GM13977 (cell line): ENCODE results near the gene CASTOR1.

Source experiments
- DNase-seq: peaks from one replicate; pipeline ENCODE4 v3.0.0; 2012; ENCODE audit warnings: low spot score
- CTCF ChIP-seq: IDR thresholded peaks from 2 replicates; pipeline ENCODE4 v1.5.1; 2012; ENCODE audit warnings: mild to moderate bottlenecking, control low read depth; ENCODE audit not compliant: insufficient read depth; ENCODE audit errors: extremely low read depth, missing control alignments
- in situ Hi-C: fragments of 300-500 bp; cut with MboI; formaldehyde crosslinking; loops from one replicate; pipeline ENCODE4 v1.12.0; 2022; ENCODE audit warnings: low sequenced_read_pairs, low pct_unique_long_range_greater_than_20kb, mixed read lengths, inconsistent platforms; ENCODE audit not compliant: unreplicated experiment

CASTOR1 gene

DNA sequence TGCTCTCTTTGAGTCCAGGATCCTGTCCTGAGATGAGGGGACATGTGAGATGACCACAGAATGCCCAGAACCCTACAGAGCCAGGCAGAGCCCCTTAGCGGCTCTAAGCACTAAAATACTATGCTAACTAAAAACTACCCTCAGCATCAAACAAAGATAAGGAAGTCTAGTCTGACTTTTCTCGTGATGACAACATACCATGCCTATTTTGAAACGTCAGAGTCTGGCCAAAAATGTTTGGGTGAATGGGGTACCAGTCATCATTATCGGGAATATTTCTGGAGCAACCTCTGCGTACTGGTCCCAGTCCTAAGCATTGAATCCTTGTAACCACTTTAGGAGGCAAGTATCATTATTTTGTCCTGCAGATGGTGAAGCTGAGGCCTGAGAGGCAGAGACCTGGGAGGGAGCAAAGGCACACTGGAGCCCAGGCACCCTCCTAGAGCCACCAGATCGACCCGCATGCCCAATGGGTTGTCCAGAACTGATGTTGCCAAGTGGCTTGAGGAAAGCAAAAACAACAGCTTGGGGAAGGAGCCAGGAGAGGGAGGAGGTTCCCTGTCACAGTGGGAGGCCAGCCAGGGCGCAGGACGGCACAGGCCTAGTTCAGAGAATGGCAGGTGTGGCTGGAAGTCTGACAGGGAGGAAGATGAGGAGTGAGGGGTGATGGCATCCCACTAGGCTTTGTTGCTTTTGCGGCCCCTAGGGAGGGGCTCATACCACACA lies 15.4 kb downstream of the CASTOR1 start:
- in situ Hi-C loops = no loop called here
- no peak for DNase-seq
- no peak for TF ChIP-seq CTCF

DNA sequence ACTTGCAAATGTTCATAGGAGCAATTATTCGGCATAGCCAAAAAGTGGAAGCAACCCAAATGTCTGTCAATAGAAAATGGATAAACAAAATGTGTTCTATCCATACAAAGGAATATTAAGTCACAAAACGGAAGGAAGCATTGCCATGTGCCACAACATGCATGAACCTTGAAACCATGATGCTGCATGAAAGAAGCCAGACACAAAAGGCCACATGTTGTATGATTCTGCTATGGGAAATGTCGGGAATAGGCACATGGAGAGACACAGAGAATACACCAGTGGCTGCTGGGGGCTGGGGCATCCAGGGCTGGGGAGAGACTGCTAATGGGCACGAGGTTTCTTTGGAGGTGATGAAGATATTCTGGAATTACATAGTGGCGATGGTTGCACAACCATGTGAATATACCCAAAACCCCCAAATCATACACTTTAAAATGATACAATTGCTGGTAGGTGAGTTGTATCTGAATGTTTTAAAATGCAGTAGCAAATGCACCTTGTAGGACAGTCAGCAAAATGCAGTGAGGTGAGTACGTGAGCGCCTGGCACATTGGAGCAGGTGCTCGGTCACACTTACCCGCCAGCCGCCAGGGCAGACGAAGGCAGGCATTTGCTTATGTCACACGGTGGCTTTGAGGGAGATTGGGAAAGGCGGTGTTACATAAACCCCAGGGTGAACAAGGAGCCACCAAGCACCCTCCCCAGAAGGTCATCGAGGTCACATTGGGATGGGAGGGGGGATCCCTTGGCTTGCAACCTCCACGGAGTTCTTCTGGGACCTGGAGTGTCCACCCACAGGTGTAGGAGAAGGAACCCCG lies 16.3 kb downstream of the CASTOR1 start:
- TF ChIP-seq CTCF = no peak
- in situ Hi-C loops = no loop called here
- DNase-seq = no peak

DNA sequence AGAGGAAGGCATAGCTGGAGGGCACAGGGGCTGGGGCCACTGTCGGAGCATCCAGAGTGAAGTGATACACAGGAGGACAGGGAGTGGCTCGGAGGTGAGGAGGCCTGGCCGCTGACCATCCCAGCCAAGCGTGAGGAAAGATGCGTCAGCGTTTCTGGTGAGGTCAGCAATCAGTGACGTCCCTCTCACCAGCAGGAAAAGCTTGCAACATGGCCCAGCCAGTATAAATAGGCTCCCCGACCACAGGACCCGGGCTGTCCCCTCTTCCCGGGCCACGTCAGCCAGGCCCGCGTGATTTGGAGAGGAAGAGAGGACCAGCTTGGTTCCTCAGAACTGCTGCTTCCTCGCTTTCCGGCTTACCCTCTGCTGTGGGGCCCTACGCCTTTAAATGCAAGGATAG lies 18.5 kb downstream of the CASTOR1 start:
- DNase-seq = no peak
- TF ChIP-seq CTCF = no peak
- in situ Hi-C loops = no loop called here

GRCh38 chr22:30268331-30268730 lies 21.0 kb downstream of the CASTOR1 start:
- no peak for DNase-seq
- in situ Hi-C loops = loop anchor here (10.0 kb wide), 1 partner anchor 164 kb away; no protein-coding TSS in a partner anchor
- no peak for TF ChIP-seq CTCF

GRCh38 chr22:30267382-30268302 lies 21.7 kb downstream of the CASTOR1 start:
- TF ChIP-seq CTCF = no peak
- no peak for DNase-seq
- in situ Hi-C loops = loop anchor here (10.0 kb wide), 1 partner anchor 163 kb away; no protein-coding TSS in a partner anchor
